ENCODE measurements around the gene ELFN2. TPM values are rescaled to one million over a fixed set of nuclear protein-coding genes. Genes with fewer than 3 reads are reported as not detected.
"Not testable (repeated sequence)": the region's sequence is repeated elsewhere in the genome, so short reads cannot be mapped to it uniquely, and the experiment has no call there.

Gene ELFN2
- total RNA-seq, 2 donors from 2014 or later = not detected

DNA sequence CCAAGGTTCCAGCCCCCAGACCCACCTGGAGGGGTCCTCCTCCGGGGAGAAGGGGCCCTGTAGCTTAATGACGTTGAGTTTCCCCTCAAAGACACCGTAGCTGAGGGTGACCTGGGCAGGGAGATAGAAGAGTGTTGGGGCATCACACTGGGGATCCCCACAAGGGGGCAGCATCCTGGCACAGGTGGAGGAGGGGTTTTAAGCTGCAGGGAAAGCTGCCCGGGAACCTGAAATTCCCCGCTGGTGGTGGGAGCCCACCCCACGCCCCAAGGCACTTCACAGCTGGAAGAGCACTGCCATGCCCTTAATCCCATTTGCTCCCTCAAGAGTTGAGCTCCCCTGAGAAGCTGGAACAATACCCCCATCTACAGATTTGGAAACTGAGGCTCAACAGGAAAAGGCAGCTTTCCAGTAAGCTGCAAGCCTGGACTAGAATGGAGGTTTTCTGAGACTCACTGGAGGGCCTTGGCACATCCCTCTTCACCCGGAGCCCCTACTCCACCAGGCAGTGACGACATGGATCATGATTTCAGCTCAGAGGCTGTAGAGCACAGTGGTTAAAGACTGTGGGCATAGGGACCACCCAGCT lies 45.2 kb upstream of the ELFN2 start:
- Histone ChIP-seq H3K4me3 (no peak overlapping the region), H3K27ac (no peak overlapping the region), H3K27me3 (replicated peaks; ENCODE audit: insufficient read depth) (no peaks in the 10 kb centered on the region), H3K9me3 (no peaks in the 10 kb centered on the region), H3K4me1 (ENCODE audit: control insufficient read depth in 1 of 2, low read depth in 2 of 2) (no peaks in the 10 kb centered on the region), H3K36me3 (no peaks in the 10 kb centered on the region)
- DNase-seq (ENCODE audit: low spot score) (no peak), ATAC-seq (ENCODE audit: insufficient number of reproducible peaks, low FRiP score, low read depth) (no peak)
- TF ChIP-seq, protein P1, sequence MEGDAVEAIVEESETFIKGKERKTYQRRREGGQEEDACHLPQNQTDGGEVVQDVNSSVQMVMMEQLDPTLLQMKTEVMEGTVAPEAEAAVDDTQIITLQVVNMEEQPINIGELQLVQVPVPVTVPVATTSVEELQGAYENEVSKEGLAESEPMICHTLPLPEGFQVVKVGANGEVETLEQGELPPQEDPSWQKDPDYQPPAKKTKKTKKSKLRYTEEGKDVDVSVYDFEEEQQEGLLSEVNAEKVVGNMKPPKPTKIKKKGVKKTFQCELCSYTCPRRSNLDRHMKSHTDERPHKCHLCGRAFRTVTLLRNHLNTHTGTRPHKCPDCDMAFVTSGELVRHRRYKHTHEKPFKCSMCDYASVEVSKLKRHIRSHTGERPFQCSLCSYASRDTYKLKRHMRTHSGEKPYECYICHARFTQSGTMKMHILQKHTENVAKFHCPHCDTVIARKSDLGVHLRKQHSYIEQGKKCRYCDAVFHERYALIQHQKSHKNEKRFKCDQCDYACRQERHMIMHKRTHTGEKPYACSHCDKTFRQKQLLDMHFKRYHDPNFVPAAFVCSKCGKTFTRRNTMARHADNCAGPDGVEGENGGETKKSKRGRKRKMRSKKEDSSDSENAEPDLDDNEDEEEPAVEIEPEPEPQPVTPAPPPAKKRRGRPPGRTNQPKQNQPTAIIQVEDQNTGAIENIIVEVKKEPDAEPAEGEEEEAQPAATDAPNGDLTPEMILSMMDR (IDR thresholded peaks at IDR 0.05) = no peak

DNA sequence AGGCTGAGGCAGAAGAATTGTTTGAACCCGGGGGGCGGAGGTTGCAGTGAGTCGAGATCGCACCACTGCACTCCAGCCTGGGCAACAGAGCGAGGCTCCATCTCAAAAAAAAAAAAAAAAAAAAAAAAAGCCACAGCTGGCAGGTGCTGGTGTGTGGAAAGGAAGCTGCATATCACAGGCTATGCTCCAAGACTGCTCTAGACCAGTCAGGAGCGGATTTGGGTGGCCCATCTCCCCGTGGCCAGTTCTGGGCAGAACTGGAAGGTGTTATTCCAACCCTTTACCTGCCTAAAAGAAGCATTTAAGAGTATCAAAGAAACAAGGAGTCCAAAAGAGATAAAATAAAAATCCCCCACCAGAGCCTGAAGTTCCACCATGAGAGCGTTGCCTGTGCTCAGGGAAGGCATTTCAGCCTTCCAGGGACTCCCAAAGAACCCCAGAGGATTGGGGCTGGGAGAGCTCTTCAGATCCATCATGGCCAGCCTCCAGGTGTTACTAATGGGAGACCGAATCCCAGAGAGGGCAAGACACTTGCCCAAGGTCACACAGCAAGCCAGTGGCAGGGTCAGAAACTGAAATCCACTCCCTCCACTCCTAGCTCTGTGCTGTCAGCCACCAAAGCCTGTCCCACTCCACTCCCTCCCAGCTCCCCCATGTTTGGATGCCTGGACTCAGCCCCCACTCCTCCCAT lies 44.6 kb upstream of the ELFN2 start:
- Histone ChIP-seq H3K4me3 (no peak overlapping the region), H3K9me3 (no peaks in the 10 kb centered on the region), H3K27ac (no peak overlapping the region), H3K36me3 (no peaks in the 10 kb centered on the region), H3K4me1 (ENCODE audit: control insufficient read depth in 1 of 2, low read depth in 2 of 2) (no peaks in the 10 kb centered on the region), H3K27me3 (replicated peaks; ENCODE audit: insufficient read depth) (no peaks in the 10 kb centered on the region)
- TF ChIP-seq, protein P1 (IDR thresholded peaks at IDR 0.05) = no peak
- no peak for DNase-seq (ENCODE audit: low spot score)
- ATAC-seq (ENCODE audit: insufficient number of reproducible peaks, low FRiP score, low read depth) = no peak

GRCh38 chr22:37470087-37470445 lies 42.8 kb upstream of the ELFN2 start:
- no peaks in the 10 kb centered on the region for H3K27me3 ChIP-seq (replicated peaks; ENCODE audit: insufficient read depth)
- H3K4me3 ChIP-seq = no peak overlapping the region
- ATAC-seq (ENCODE audit: insufficient number of reproducible peaks, low FRiP score, low read depth) (no peak), DNase-seq (ENCODE audit: low spot score) (no peak)
- TF ChIP-seq, protein P1 (IDR thresholded peaks at IDR 0.05) = no peak
- no peaks in the 10 kb centered on the region for H3K9me3 ChIP-seq
- no peaks in the 10 kb centered on the region for H3K4me1 ChIP-seq (ENCODE audit: control insufficient read depth in 1 of 2, low read depth in 2 of 2)
- H3K36me3 ChIP-seq = no peaks in the 10 kb centered on the region
- no peak overlapping the region for H3K27ac ChIP-seq

GRCh38 chr22:37469416-37470086 lies 42.3 kb upstream of the ELFN2 start:
- Histone ChIP-seq H3K9me3 (no peaks in the 10 kb centered on the region), H3K4me1 (ENCODE audit: control insufficient read depth in 1 of 2, low read depth in 2 of 2) (no peaks in the 10 kb centered on the region), H3K36me3 (no peaks in the 10 kb centered on the region), H3K27ac (no peak overlapping the region), H3K4me3 (no peak overlapping the region), H3K27me3 (replicated peaks; ENCODE audit: insufficient read depth) (no peaks in the 10 kb centered on the region)
- no peak for DNase-seq (ENCODE audit: low spot score)
- TF ChIP-seq, protein P1 (IDR thresholded peaks at IDR 0.05) = no peak
- no peak for ATAC-seq (ENCODE audit: insufficient number of reproducible peaks, low FRiP score, low read depth)

GRCh38 chr22:37468201-37468695 lies 41.0 kb upstream of the ELFN2 start:
- H3K27me3 ChIP-seq (replicated peaks; ENCODE audit: insufficient read depth); DNase-seq (ENCODE audit: low spot score); ATAC-seq (ENCODE audit: insufficient number of reproducible peaks, low FRiP score, low read depth); H3K4me1 ChIP-seq (ENCODE audit: control insufficient read depth in 1 of 2, low read depth in 2 of 2); H3K4me3 ChIP-seq; H3K9me3 ChIP-seq; H3K36me3 ChIP-seq; H3K27ac ChIP-seq: not testable (repeated sequence)

Data from thoracic aorta (tissue), 2 donors.